K562 (cell line): ENCODE measurements around the gene ENO2.

ENCODE experiments used
- COPS2 ChIP-seq: fragments of 450-650 bp; conservative IDR thresholded peaks from 2 replicates; pipeline ENCODE4 v1.6.1; 2016; ENCODE audit warnings: mild to moderate bottlenecking, moderate library complexity
- KDM1A ChIP-seq, 2 experiments: fragments of 450-650 bp; IDR thresholded peaks; 2 replicates each; pipeline ENCODE4 v1.6.1; 2016; ENCODE audit warnings: mild to moderate bottlenecking in 2 of 2
- PCBP1 ChIP-seq: fragments of 200-400 bp; formaldehyde crosslinking; IDR thresholded peaks from 2 replicates; pipeline ENCODE4 v1.6.1; 2018; ENCODE audit warnings: mild to moderate bottlenecking, low read depth, low read length; ENCODE audit not compliant: poor library complexity, severe bottlenecking
- POLR2AphosphoS2 ChIP-seq: IDR thresholded peaks from 2 replicates; pipeline ENCODE4 v1.6.1; 2012; ENCODE audit warnings: low read length, improper control_type of control experiment
- ZNF3 ChIP-seq: fragments of 250-450 bp; sonication (Bioruptor Pico); IDR thresholded peaks from 2 replicates; pipeline ENCODE4 v1.5.0; 2021; ENCODE audit warnings: mild to moderate bottlenecking, moderate library complexity
- TF ChIP-seq, protein P1 (sequence below), 2 experiments: IDR thresholded peaks in 1 of 2; conservative IDR thresholded peaks in 1 of 2; 2 replicates each; pipeline ENCODE4 v1.6.1; 2016; ENCODE audit warnings: low read depth in 2 of 2, mild to moderate bottlenecking in 1 of 2, missing compliant biosample characterization in 1 of 2, missing genetic modification characterization in 1 of 2, moderate library complexity in 1 of 2
- TF ChIP-seq, protein P2 (sequence below): fragments of 250-450 bp; sonication (Bioruptor Pico); IDR thresholded peaks from 2 replicates; pipeline ENCODE4 v1.4.0; 2020; ENCODE audit warnings: mild to moderate bottlenecking, moderate library complexity
- TF ChIP-seq, protein P3 (sequence below): fragments of 250-450 bp; sonication (Bioruptor Pico); IDR thresholded peaks from 2 replicates; pipeline ENCODE4 v1.5.0; 2021

DNA sequence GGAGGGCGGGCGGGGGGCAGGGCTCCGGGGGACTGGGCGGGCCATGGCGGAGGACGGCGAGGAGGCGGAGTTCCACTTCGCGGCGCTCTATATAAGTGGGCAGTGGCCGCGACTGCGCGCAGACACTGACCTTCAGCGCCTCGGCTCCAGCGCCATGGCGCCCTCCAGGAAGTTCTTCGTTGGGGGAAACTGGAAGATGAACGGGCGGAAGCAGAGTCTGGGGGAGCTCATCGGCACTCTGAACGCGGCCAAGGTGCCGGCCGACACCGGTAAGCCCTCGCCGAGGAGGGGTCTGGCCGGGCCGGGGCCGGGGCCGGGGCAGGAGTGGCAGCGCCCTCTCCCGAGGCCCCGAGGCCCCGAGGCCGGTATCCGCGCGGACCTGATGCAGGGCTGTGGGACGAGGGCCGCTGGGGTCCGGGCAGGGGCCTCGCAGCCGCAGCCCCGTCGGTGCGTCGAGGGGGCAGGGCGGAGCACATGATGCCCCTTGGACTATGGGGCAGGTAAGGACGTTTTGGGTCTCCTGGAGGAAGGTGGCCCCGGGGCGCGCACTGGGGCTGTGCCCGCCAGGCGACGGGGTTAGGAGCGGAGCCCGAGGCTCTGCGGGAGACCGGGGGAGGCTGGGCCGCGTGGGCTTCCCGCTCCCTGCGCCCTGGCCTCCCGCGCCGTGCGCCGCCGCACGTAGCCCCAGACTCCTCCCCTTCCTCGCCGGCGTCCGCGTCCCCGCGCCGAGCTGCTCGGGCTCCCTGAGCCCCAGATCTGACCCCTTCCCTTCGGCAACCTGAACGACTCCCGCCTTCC lies 46.8 kb upstream of the ENO2 start, which contains the start of gene TPI1:
- TF ChIP-seq POLR2AphosphoS2 (no peak), PCBP1 (no peak), ZNF3 (CRISPR knock-in tag) (no peak), KDM1A (IDR thresholded peaks at IDR 0.05) (no peak), COPS2 (no peak)
- TF ChIP-seq, protein P1, sequence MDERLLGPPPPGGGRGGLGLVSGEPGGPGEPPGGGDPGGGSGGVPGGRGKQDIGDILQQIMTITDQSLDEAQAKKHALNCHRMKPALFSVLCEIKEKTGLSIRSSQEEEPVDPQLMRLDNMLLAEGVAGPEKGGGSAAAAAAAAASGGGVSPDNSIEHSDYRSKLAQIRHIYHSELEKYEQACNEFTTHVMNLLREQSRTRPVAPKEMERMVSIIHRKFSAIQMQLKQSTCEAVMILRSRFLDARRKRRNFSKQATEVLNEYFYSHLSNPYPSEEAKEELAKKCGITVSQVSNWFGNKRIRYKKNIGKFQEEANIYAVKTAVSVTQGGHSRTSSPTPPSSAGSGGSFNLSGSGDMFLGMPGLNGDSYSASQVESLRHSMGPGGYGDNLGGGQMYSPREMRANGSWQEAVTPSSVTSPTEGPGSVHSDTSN (CRISPR knock-in tag; IDR thresholded peaks at IDR 0.05; ENCODE audit: low read depth), result no peak
- TF ChIP-seq, protein P1 (tag; conservative IDR thresholded peaks at IDR 0.05; ENCODE audit: low read depth), result no peak
- TF ChIP-seq, protein P2, sequence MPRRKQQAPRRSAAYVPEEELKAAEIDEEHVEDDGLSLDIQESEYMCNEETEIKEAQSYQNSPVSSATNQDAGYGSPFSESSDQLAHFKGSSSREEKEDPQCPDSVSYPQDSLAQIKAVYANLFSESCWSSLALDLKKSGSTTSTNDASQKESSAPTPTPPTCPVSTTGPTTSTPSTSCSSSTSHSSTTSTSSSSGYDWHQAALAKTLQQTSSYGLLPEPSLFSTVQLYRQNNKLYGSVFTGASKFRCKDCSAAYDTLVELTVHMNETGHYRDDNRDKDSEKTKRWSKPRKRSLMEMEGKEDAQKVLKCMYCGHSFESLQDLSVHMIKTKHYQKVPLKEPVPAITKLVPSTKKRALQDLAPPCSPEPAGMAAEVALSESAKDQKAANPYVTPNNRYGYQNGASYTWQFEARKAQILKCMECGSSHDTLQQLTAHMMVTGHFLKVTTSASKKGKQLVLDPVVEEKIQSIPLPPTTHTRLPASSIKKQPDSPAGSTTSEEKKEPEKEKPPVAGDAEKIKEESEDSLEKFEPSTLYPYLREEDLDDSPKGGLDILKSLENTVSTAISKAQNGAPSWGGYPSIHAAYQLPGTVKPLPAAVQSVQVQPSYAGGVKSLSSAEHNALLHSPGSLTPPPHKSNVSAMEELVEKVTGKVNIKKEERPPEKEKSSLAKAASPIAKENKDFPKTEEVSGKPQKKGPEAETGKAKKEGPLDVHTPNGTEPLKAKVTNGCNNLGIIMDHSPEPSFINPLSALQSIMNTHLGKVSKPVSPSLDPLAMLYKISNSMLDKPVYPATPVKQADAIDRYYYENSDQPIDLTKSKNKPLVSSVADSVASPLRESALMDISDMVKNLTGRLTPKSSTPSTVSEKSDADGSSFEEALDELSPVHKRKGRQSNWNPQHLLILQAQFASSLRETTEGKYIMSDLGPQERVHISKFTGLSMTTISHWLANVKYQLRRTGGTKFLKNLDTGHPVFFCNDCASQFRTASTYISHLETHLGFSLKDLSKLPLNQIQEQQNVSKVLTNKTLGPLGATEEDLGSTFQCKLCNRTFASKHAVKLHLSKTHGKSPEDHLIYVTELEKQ, result no peak
- TF ChIP-seq, protein P3, sequence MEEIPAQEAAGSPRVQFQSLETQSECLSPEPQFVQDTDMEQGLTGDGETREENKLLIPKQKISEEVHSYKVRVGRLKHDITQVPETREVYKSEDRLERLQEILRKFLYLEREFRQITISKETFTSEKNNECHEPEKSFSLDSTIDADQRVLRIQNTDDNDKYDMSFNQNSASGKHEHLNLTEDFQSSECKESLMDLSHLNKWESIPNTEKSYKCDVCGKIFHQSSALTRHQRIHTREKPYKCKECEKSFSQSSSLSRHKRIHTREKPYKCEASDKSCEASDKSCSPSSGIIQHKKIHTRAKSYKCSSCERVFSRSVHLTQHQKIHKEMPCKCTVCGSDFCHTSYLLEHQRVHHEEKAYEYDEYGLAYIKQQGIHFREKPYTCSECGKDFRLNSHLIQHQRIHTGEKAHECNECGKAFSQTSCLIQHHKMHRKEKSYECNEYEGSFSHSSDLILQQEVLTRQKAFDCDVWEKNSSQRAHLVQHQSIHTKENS, result no peak
